Kasumi-1 (cell line): Measurements from ENCODE around the gene CCDC192.
"Not testable (repeated sequence)": the region's sequence is repeated elsewhere in the genome, so short reads cannot be mapped to it uniquely, and the experiment has no call there.

Source experiments
- DNase-seq, 2 experiments: peaks; one replicate each; lab custom pipeline; 2025; lab: John Stamatoyannopoulos, UW

Gene CCDC192, protein sequence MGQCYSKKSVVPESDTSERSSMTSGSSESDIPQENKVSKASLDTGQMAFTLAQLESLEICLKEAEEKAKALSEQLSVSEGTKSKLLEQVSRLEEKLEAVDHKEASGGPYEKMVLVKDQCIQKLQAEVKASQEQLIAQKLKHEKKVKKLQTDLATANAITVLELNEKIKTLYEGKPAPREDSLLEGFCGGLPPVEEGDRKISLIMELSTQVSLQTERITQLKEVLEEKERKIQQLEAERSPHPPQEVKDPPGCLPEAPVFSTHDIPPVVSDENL

DNA sequence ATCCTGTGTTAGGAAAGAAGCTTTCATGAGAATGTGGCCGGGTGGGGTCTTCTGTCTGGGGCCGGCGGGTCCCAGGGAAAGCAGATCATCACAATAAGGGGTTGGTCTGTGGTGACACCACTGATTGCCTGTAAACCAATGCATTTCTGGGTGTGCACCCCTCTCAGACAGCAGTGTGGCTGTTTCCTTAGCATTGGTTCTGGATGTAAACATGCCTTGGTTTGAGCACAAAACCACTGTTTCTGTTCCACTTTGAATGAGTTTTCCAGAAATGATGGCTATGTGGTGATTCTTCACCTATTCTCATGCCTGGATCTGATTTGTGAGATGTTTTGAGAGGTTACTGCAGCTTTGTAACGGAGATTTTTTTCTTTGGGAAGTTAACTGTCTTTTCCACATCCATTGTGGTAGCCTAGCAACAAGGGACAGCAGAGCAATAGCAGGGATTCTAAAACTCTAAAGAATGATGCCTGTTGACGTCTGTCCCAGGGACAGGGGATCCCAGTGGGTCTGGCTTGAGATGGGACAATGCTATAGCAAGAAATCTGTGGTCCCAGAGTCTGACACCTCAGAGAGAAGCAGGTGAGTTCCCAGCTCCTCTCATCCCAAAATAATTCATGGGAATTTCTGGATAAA, at the start of gene CCDC192:
TSS of gene CCDC192 (plus strand) at position 466 of the 636 bp plus-strand sequence. CDS start at position 521, 55 bp downstream.
- no peak for DNase-seq

DNA sequence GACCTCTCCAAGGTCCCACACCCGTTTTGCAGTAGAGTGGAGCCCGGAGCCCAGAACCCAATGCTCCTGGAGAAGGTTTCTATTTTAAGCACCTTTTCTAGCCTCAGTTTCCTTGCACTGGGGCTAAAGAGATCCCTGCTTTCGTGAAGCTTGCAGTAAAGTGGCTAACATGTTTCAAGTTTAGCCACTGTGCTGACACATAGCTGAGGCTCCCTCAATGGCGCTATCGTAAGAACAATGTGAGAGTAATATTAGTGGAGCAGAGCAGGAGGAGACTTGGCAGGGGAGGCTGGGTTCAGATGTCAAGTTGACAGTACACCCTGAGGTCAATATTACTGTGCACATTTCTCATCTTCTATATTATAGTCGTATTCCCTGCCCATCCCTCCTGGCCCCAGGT, 46.4 kb upstream of the CCDC192 start:
- DNase-seq, result no peak

DNA sequence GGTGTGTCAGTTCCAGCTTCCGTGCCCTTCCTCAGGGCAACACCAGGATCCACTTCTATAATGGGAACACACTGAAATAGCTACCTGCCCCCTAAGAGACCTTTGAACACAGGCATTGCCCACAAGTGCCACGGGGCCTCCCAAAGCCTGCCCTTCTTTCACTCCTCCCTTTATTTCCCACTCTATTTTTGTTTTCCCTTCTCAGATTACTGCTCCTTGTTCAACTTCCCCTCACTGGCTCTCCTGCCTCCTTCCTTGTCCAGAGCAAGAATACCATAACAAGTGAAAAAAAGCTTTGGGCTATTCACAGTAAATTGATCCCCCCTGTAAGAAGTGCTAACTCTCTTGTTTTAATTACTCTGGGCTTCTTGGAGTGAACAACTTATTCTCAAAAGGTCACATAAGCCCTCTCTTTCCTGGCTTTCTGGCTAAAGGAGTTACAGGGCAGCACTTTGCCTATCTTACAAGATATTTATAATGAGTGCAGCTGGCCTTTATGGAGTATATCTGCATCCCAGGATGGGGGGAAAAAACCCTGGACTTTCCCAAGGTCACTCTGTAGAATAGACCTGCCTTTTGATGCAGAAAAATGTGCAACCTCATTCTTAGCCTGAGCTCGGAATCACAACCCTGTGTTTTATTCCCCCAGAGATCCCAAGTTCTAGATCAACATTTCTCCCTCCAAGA, 43.0 kb upstream of the CCDC192 start:
- peak in 1 of 2 experiments; percentile 1 for DNase-seq

GRCh38 chr5:127664093-127664492, 39.1 kb upstream of the CCDC192 start:
- DNase-seq, result no peak

DNA sequence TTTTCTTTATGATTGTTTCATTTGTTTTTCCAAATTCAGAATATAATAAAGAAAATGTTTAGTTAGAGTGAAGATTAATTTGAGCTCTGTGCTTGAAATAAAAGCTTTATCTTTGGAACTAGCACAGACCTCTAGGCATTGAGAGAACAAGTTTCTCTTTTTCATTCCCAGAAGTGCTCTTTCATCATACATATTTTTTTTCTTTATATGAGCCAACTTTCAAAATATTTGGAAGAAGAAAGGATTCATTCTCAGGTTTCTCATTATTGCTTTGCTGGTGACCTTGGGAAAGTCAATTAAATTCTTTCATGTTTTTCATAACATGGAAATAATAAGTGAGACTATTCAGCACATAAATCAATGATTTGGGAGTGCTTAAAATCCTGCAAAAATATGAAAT, 37.5 kb upstream of the CCDC192 start:
- no peak for DNase-seq

DNA sequence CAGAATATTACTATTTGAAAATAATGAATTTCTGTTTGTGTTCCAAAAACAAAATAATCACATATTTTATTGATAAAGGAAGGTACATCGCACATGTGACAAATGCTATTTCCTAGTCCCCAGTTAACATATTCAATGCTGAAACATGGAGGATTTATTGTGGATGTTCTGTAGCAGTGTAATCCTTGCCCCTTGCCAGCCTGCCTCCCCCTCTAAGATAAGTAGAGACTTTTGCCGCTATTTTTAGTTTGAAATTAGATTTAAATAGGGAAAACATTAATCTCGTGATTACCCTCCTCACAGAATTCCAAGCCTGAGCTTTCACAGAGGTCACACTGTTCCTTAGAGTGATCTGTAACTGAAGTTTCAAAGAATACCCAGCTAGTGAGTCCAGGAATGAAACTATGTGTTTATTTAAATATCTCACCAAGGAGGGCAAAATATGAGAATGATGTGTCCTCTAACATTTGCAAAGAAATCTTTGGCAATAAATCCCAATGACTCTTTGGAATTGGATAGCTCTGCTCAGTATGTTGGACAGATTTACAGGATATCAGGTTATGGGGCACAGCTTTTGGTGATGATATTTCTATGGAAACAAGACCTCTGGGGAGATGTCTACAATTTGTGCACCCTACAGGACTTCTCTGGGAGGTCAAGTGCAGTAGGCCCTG, 37.0 kb upstream of the CCDC192 start:
- DNase-seq, result no peak

DNA sequence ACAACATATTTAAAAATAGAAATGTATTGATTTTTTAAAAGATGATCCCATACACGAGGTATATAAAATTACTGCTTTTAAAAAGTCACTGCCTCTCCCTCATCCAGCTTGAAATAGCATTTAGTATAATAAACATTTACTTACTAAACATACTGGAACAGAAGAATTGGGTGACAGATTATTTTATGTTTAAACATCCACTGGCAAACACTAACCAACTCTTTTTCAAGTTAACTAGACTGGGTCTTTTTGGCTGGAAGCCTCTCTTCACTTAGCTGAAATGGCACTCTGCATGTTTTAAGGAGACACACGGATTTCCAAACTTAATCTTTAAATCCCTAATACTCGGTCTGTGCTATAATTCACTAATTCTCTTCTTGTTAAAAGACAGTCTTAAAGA, 35.3 kb upstream of the CCDC192 start:
- DNase-seq, result no peak

- DNase-seq, result no peak
Observed at GRCh38 chr5:127671218-127671617, 32.0 kb upstream of the CCDC192 start.

- DNase-seq, result no peak
Observed at GRCh38 chr5:127673117-127673800, 29.9 kb upstream of the CCDC192 start.

- not testable (repeated sequence) for DNase-seq
Observed at GRCh38 chr5:127676951-127677350, 26.2 kb upstream of the CCDC192 start.

- DNase-seq, result not testable (repeated sequence)
Observed at GRCh38 chr5:127679691-127680330, 23.4 kb upstream of the CCDC192 start.

- DNase-seq, result no peak
Observed at GRCh38 chr5:127680595-127680994, 22.6 kb upstream of the CCDC192 start.

GRCh38 chr5:127683008-127683407, 20.2 kb upstream of the CCDC192 start:
- DNase-seq, result no peak

DNA sequence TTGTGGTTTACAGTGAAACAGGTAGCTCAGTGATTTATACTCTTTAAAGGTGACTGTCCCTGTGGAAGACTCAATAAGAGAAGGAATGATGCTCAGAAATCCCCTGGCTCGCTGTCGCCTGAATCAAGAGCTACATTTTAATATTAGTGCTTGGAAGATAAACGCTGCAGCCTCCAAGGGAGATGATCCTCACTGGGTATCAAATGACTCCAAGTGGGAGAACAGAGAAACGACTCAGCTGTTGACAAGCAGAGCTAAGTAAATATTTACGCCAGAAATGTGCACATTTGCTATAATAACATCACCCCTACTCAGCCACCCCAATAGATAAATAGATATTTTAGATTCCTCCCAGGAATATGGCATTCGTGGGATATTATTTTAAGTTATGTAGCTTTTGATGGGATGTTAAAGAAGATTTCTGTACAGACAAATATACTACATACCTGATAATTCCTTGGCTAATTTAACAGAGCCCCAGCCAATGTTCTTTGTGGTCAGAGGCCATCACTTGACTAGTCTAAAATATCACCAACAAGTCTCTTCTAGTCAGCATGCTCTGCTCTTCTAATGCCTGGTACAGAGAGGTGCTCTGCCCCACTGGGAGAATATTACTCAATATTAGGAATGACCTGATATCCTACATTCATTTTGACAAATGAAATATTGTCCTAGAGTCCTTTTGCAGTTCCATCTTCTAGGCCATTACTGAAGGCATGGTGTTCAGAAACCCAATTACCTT, 18.3 kb upstream of the CCDC192 start:
- no peak for DNase-seq

- DNase-seq, result no peak
Observed at GRCh38 chr5:127685662-127686061, 17.5 kb upstream of the CCDC192 start.

DNA sequence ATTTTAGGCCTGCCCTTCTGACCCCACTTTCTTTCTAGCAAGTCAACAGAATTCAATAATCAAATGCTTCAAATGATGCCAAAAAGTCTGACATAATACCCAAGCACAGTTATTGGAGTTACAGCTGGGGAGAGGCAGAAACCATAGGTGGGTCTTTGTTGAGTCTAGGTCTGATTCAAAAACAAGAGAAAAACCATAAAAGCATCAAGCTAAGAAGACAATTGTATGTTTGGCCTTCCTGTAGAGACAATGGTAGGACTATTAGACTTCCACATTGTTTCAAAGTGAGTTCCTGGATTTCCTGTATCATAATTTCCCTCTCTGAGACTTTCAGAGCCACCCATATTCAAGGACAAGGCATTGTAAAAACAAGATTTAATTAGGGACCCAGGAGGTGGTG, 16.8 kb upstream of the CCDC192 start:
- DNase-seq, result no peak

DNA sequence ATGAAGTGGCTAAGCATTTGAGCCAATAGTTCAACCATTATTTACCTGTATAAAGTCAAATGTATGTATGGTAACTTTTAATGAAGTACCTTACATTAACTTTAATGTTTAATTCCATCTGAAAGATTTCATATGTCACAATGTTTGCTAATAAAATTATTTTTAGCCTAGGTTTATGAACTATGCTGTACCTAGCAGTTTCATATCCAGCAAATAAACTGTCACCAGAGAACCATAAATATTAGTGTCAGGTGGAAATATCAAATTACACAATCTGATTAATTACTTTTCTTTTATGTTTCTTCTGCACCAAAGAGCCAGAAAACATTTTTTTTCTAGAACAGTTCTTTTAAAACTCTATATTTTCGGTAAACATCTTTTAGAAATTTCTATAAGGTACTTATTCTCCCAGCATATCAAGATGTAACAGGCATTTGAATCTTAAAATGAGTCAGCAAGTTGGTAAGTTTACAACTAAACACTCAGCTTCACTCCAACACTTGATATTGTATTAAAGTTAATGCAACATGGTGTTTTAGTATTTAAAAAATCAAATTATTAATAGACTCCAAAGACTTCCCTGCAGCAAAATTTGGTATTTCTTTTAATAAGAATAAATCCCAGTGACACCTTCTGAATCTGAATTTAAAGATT, 8.5 kb upstream of the CCDC192 start:
- no peak for DNase-seq

DNA sequence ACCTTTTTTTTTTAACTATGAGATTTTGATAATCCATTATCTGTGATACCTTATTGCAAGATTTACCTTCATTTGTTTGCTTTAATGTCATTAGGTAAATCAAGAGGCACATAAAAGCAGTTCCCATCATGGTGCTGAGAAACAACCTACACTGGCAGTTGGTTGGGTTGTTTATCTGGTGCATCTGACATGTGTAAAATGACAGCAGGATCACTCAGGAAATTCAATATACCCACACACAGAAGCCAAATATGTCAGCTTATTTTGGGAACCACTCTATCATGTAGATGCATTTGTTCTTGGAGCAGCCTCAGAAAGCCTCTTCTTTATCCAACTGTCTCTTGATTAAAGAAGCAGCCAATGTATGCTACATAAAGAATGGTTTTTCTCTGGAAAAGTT, 7.8 kb upstream of the CCDC192 start:
- DNase-seq, result no peak

DNA sequence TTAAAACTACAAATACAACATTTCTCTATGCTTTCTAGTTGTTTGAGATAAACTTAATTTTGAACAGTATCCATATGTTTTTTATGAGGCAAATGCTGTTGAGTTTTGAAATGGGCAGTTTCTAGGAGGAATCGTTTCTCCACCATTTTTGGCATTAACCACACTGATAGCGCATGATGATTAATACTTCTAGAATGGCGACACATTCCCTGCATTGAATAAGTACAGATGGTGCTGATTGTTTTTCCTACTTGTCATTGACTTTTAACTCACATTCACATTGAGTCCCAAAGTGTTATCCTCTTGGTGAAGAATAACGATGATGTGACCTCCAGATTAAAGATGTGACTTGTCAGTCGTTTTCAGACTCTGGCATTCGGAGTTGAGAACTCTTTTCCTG, 6.5 kb upstream of the CCDC192 start:
- no peak for DNase-seq

DNA sequence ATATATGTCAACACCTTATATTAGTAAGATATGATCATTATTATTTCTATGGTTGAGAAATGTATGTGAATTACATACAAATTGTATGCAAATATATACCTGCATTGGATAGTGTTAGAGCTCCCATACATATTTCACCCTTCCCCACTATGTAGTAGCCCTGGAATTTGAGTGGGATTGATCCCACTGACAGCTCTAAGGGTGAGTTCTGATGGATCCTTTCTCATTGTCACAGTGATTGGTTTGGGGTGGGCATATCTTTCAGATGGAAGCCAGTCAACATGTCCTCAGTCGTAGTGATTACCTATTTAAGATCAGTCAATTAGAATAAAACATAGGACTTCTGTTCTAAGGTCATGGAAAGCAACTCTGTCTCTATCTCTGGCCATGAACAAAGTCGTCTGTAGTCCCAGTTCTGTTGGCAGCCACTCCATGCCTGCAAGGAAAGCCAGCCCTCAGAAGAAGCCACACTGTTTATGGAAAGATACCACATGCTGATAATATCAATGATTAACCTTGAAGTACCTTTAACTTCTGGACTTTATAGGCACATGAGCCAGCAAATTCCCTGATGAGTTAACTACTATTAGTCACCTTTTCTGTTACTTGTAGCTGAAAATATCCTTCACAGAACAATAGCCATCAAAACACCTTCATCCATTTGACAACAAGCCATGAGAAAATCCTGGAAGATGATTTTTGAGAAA, 5.1 kb upstream of the CCDC192 start:
- no peak for DNase-seq
